ENCODE results near the gene GABRP.

GABRP gene

DNA sequence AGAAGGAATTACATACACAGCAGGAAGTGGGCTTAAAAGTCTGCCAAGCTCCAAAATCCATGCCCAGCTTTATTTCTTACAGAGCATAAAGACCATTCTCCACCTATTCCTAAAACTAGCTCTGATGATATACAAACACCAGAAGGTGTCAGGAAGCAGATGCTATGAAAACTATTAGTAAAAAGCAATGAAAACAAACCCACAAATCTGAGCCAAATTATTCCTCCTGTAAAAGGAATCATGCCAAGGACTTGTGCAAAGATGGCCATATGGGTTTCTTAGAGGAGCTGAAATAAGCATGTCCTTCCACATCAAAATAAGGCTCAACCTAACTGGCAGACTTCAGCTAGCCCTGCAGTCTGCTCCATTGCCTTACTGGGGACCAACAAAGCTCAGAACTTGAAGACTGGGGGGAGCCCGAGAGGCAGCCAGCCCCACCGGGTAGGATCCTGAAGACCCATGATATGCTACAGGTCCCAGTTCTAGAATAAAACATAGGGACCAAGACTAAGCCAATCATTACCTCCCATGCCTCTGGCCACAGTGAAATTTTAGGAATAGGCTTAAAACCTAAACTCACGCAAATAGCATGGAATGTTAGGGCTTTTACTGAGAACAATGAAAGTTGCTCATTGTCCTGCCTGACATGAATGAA is 42.8 kb upstream of the GABRP start:
- no peak for DNase-seq (ENCODE audit: low read depth)
- H3K4me3 ChIP-seq (ENCODE audit: low read depth, low read length) = no peak overlapping the region
- TF ChIP-seq, protein P1, sequence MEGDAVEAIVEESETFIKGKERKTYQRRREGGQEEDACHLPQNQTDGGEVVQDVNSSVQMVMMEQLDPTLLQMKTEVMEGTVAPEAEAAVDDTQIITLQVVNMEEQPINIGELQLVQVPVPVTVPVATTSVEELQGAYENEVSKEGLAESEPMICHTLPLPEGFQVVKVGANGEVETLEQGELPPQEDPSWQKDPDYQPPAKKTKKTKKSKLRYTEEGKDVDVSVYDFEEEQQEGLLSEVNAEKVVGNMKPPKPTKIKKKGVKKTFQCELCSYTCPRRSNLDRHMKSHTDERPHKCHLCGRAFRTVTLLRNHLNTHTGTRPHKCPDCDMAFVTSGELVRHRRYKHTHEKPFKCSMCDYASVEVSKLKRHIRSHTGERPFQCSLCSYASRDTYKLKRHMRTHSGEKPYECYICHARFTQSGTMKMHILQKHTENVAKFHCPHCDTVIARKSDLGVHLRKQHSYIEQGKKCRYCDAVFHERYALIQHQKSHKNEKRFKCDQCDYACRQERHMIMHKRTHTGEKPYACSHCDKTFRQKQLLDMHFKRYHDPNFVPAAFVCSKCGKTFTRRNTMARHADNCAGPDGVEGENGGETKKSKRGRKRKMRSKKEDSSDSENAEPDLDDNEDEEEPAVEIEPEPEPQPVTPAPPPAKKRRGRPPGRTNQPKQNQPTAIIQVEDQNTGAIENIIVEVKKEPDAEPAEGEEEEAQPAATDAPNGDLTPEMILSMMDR (IDR thresholded peaks at IDR 0.05; ENCODE audit: low read depth, low read length) = no peak
- TF ChIP-seq, protein P2, sequence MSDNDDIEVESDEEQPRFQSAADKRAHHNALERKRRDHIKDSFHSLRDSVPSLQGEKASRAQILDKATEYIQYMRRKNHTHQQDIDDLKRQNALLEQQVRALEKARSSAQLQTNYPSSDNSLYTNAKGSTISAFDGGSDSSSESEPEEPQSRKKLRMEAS (IDR thresholded peaks at IDR 0.05; ENCODE audit: low read depth, low read length) = no peak
- no peak for TF ChIP-seq POLR2A (IDR thresholded peaks at IDR 0.05; ENCODE audit: extremely low read depth, insufficient read length)

DNA sequence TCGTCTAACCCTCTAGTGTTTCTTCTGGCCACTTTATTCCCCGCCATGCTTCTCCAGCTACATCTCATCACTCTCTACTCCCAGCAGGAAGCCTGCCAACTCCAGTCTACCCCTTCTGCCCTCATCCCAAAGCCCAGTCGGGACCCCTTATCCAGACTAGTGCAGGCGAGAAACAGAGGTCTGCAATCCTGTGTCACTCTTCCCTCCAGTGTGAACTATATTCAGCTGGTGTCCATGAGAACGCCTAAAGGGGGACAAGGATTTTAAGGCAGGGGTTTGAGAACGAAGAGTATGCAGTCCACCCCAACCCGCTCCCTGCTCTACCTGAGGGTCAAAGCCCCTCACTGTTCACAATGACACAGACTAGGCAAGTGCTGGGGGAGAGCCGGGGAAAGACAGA is 41.7 kb upstream of the GABRP start:
- no peak overlapping the region for H3K4me3 ChIP-seq (ENCODE audit: low read depth, low read length)
- TF ChIP-seq POLR2A (IDR thresholded peaks at IDR 0.05; ENCODE audit: extremely low read depth, insufficient read length) = no peak
- no peak for DNase-seq (ENCODE audit: low read depth)

DNA sequence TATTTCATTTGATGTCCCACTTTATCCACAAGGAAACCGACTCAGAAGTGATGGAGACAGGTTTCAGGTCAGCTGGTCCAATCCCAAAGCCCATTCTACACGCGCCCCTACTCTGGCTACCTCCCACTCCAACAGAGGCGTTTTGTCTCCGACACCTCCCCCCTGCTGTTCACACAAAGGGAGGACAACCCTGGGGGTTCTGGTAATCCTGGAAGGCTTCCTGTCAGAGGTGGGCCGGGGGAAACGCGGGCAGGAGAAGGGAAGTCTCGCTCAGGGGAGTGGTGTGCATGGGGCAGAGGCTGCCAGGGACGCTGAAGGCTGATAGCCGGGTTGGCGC is 39.7 kb upstream of the GABRP start:
- no peak overlapping the region for H3K4me3 ChIP-seq (ENCODE audit: low read depth, low read length)
- TF ChIP-seq, protein P2 (IDR thresholded peaks at IDR 0.05; ENCODE audit: low read depth, low read length) = no peak
- TF ChIP-seq MYC (IDR thresholded peaks at IDR 0.05; ENCODE audit: low read depth, low read length) (no peak), POLR2A (IDR thresholded peaks at IDR 0.05; ENCODE audit: extremely low read depth, insufficient read length) (no peak)
- TF ChIP-seq, protein P1 (IDR thresholded peaks at IDR 0.05; ENCODE audit: low read depth, low read length) = no peak
- no peak for DNase-seq (ENCODE audit: low read depth)

DNA sequence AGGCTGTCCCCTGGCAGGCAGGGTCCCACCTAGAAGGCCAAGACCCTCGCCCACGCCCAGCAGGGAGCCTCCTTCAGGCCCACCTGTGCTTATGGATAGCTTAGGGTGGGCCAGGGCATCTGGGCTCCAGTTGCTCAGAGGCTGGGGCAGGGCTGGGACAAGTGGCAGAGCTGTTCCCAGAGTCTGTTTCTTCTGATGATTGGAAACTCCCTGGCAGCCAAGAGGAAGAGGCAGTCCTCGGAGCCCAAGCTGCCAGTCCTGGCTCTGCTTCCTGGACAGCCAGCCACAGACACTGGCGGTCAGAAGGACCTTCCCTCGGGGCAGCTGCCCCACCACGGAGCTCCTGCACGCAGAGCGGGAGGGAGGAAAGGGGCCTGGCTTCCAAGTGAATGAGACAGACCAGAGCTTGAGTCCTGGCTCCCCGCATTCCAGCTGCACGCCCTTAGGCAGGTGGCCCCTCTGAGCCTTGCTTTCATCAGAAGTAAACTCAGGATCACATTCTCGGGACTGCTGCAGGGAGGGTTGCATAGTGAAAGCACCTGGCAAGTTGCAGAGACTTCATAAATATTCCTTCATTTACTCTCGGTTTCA is 37.9 kb upstream of the GABRP start:
- TF ChIP-seq POLR2A (IDR thresholded peaks at IDR 0.05; ENCODE audit: extremely low read depth, insufficient read length) (no peak), MYC (IDR thresholded peaks at IDR 0.05; ENCODE audit: low read depth, low read length) (no peak)
- TF ChIP-seq, protein P1 (IDR thresholded peaks at IDR 0.05; ENCODE audit: low read depth, low read length) = no peak
- no peak overlapping the region for H3K4me3 ChIP-seq (ENCODE audit: low read depth, low read length)
- no peak for DNase-seq (ENCODE audit: low read depth)

DNA sequence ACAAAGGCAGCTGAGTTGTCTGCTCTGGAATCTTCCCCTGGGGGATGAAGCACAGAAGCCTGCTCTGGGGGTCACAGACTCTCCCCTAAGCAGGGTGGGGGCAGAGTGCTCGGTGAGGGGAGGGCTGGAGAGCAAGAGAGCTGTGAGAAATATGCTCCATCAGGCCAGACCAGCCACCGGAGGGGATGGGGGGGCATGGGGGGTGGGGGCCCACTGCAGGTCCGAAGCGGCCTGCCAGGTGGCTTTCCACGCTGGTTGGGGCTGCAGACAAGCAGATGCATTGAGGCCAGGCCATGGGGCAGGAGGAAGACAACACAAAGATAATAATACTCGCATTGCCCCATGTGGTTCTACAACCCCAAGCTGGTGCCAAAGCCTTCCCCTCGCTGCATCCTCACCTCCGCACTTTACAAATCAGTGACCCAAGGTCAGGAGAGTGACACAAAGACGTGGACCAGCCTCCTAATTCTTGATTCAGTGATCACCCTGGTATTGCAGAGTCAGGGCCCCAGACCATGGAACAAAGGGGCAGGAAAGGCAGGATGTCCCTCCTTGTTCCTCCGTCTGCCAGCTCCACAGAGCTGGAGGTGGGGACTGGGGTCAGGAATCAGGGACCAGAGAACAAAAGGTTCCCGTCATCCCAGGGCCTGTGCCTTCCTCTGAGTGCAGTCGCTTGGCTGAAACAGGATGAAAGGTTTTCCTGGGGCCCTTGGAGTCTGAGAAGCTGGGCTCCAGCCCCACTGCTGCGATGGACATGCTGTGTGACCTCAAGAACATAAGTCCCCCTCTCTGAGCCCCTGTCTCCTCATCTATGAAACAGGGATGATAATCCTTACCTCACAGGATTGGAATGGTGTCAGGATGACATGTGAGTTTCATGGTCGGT is 37.2 kb upstream of the GABRP start:
- H3K4me3 ChIP-seq (ENCODE audit: low read depth, low read length) = no peak overlapping the region
- TF ChIP-seq MYC (IDR thresholded peaks at IDR 0.05; ENCODE audit: low read depth, low read length) (no peak), POLR2A (IDR thresholded peaks at IDR 0.05; ENCODE audit: extremely low read depth, insufficient read length) (no peak)
- TF ChIP-seq, protein P2 (IDR thresholded peaks at IDR 0.05; ENCODE audit: low read depth, low read length) = no peak
- TF ChIP-seq, protein P1 (IDR thresholded peaks at IDR 0.05; ENCODE audit: low read depth, low read length) = no peak
- DNase-seq (ENCODE audit: low read depth) = no peak

DNA sequence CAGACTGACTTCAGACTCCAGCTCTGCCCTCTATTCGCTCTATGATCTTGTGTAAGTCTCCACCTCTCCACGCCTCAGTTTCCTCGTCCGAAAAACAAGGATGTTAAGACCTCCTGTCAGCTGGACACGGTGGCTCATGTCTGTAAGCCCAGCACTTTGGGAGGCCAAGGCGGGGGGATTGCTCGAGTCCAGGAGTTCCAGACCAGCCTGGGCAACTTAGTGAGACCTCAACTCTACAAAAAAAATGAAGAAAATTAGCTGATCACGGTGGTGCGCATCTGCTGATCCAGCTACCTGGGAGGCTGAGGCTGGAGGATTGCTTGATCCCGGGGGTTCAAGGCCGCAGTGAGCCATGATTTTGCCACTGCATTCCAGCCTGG is 36.6 kb upstream of the GABRP start:
- no peak for TF ChIP-seq POLR2A (IDR thresholded peaks at IDR 0.05; ENCODE audit: extremely low read depth, insufficient read length)
- TF ChIP-seq, protein P1 (IDR thresholded peaks at IDR 0.05; ENCODE audit: low read depth, low read length) = no peak
- no peak for TF ChIP-seq MYC (IDR thresholded peaks at IDR 0.05; ENCODE audit: low read depth, low read length)
- TF ChIP-seq, protein P2 (IDR thresholded peaks at IDR 0.05; ENCODE audit: low read depth, low read length) = no peak
- no peak overlapping the region for H3K4me3 ChIP-seq (ENCODE audit: low read depth, low read length)
- no peak for DNase-seq (ENCODE audit: low read depth)
